COLO668 (cell line): ENCODE results near the gene TBC1D32.
"Not testable (repeated sequence)": the region's sequence is repeated elsewhere in the genome, so short reads cannot be mapped to it uniquely, and the experiment has no call there.

Experiments
- DNase-seq: peaks from one replicate; lab custom pipeline; 2025; ENCODE audit not compliant: unreplicated experiment; lab: John Stamatoyannopoulos, UW

Gene TBC1D32

DNA sequence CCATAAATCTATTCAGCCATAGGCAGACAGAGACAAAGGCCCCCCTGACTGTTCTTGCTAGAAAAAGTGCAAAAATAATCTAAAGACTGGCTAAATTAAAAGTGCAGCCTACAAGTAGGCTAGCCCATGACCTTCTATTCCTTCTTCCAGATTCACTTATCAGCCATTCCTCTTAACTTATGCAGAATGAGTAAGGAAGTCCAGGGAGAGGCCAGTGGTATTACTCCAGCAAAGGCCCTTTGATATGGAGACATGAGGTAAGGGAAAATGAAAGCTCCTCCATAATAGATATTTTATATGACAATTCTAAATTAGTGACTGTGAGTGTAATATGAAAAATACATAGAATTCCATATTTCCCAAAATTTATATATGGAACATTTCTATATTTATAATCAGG is 199.4 kb downstream of the TBC1D32 start:
- DNase-seq: no peak

DNA sequence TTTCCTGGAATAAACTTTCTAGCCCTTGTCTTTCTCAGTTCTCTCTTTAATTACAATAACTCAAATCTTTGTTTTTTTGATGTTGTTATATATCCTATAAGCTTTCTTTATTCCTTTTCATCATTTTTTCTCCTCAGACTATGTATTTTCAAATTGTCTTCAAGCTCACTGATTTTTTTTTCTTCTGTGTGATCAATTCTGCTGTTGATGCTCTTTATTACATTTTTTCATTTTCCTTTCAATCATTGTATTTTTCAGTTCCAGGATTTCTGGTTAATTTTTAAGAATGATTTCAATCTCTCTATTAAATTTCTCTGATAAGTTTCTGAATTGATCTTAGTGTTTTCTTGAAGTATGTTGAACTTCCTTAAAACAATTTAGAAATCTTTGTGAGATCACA is 209.7 kb downstream of the TBC1D32 start:
- no peak for DNase-seq

DNA sequence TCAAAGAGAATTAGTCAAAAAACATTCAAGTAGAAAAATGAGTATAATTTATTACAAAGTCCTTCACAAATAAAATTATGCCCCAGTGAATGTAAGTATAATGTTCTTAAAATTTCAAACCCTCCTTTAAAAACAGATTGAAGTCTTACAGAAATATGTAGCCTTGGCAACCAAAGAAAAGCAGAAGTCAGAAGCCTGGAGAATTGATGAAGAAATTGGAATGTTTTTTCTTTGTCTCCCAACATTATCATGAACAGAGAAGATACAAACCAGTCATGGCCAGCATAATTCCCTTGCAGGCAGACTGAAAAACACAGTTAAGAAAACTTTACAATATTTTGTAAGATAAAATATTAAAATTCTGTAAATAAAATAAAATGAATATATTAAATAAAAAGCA is 221.9 kb downstream of the TBC1D32 start:
- DNase-seq: no peak

DNA sequence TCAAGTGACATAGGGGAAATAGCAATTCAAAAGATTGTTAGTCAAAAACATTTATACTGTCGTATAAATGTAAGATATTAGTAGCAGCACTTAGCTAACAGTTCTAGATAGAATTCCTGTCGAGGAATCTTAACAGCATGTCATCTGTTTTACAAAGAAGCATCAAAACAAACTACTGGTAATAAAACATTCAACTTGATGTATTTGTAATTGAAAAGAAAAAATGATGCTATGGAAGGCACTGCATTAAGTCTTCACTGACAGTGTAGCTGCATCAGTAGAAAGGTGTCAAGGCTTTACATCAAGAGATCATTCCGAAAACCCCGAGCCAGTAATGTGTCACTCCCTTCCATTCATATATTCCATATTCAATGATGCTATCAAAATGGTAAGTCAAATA is 223.5 kb downstream of the TBC1D32 start:
- DNase-seq: no peak

DNA sequence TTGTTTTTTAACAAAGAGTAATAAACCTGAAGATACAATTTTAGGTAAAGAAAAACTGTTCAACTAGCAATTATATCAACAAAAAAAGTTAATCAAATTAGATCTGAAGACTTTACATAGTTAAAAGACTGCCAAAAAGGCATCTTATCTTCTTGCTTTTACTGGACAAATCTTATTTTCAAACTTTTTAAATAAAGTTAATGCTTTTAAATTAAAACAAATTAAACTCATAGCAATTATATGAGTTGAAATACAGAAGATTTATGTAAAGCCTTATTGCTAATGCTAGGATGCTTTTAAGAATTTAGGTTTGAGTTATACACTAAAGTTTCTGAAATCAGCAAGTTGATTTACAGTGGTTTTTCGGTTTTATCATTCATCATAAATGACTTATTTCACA is 227.3 kb downstream of the TBC1D32 start:
- DNase-seq: no peak

DNA sequence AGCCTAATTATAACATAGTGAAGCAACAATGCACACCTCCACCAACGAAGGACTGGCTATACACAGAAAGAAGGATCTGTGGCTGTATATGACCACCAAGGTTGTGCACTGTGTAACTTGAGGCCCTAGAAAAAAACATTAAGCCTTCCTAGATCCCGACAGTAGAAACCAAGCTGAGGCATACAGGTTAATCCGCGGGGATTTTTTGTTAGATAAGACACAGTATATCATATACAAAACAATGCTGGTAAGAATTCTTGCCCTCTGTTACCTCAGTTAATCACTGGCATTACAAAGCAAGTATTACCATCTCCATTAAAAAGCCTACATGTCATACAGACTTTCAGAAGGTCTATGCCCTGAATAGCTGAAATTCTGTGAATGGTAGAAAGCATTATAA is 228.8 kb downstream of the TBC1D32 start:
- no peak for DNase-seq

DNA sequence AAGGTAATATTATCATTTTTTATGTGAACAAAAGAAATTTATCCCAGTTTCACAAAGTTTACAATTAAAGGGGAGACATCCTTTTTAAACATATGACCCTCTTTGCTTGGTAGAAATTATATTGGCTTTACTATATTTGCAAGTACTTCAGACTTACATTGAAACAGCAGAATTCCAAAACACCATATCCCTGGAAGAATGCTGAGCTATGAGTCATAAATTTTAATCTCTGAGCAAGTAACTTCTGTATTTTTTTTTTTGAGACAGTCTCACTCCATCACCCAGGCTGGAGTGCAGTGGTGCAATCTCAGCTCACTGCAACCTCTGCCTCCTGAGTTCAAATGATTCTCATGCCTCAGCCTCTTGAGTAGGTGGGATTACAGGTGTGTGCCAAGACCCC is 240.4 kb downstream of the TBC1D32 start:
- DNase-seq: no peak

DNA sequence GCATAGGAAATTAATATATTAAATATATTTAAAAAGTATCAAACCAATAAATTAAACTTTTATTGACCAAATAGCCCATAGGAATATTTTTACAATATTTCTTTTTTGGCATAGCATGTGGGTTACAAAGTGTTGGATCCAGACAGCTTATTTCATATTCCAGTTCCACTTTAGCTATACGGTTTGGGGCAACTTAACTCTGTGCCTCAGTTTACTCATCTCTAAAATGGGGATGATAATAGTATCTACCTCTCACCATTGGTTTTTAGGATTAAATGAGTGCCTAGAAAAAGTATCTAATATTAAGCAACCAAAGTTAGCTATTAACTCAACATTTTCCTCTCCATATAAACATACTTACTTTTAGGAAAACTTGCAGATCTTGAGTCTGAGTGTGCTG is 243.8 kb downstream of the TBC1D32 start:
- no peak for DNase-seq

DNA sequence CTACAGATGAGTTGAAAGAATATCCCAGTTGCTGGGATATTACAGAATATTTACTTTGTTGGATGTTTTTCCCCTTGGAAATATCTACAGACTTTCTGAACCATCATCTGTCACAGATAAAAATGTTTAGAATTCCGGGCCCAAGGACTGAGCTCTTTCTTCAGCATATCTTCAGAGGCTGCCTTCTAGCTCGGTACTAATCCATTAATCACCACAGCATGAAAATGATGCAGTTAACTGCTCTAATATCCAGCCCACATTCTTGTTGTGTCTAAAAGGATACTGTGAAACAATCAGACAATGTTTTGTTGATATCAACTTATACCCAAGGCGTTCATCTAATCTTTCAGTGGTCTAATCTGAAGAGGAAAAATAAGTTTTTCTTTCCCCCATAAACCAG is 247.4 kb downstream of the TBC1D32 start:
- no peak for DNase-seq

DNA sequence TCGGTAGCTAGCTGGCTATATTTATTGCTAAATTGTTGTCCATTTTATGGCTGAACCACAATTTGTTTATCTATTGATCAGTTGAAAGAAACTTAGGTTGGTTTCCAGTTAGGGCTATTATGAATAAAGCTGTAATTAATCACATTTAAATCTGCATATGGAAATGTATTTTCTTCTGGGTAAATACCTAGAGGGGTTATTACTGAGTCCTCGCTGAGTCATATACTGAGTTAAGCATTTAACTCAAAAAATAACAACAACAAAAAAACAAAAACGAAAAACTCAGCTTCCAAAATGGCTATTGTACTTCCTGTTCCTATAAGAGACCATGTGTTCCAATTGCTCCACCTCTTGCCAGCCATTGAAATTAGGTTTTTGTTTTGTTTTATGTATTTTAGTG is 258.2 kb downstream of the TBC1D32 start:
- DNase-seq: no peak

DNA sequence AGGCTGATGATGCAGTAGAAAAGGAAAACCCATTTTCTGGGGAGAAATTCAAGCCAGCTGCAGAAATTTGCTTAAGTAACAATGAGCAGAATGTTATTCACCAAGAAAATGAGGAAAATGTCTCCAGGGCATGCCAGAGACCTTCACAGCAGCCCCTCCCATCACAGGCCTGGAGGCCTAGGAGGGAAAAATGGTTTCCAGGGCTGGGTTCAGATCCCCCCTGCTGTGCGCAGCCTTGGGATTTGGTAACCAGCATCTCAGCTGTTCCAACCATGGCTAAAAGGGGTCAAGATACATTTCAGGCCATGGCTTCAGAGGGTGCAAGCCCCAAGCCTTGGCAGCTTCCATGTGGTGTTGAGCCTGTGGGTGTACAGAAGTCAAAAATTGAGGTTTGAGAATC is 265.5 kb downstream of the TBC1D32 start:
- DNase-seq: not testable (repeated sequence)

DNA sequence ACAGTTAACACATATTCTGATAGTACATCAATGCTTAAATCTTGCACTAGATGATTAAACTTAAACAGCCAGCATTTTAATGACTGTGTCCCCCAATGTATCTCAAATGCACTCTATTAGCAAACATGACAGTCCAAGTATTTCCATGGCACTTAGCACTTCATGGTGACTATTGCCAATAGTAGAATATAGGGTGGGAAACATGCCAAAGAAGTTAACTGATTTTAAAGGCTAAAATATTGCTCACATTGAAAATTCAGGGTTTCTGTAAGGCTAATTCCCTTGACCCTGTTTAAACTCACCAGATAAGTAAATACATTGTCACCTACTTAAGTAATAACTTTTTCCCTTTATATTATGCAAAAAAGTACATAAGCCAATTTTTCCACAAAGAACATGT is 266.9 kb downstream of the TBC1D32 start:
- no peak for DNase-seq

DNA sequence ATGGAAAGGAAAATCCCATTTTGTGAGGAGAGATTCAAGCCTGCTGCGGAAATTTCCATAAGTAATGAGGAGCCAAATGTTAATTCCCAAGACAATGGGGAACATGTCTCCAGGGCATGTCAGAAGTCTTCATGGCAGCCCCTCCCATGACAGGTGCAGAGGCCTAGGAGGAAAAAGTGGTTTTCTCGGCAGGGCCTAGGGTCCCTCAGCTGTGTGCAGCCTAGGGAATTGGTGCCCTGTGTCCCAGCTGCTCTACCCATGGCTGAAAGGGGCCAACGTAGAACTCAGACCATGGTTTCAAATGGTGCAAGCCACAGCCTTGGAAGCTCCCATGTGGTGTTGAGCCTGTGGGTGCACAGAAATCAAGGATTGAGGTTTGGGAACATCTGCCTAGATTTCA is 269.9 kb downstream of the TBC1D32 start:
- DNase-seq: no peak

DNA sequence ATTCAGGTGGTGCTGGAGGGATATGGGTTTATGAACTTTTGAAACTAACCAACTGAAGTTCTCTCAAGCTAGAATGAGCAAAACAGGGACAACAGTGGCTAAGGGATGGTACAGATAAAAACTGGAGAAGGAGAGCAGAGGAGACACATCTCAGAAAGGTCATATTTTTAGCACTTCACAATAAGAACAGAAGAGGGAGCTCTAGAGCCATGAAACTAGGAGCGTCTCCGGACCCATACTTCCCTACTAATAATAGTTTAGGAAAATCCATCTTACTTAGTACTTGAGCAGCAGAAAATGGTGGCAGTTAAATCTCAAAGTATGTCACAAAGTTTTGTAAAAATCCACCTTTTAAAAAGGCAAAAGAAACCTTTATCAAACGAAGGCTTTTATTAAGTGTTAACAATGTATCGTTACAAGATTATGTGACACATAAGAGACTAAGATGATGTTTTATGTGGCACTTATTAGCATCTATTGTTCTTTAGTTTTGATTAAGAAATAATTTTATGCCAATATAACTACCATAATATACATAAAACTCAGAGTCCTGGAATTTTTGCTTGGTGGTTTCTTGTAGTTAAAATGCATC is 278.6 kb downstream of the TBC1D32 start:
- no peak for DNase-seq

DNA sequence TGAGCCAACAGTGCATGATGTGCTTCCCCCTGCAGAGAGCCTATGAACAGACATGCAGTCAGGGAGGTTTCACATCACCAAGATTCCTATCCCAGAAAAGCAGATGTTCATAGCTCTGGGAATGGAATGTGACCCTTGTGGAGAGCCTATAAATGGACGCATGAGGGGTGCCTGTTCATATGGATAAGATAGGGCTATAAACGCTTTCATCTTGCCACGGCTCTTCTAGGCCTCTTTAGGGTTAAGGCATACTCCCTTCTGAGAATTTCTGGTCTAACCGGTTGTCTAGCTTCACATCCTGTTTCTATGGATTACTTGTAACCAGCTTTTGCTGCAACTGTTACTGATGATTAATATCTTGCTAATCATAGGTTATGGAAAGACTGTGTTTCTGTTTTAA is 285.7 kb downstream of the TBC1D32 start:
- DNase-seq: not testable (repeated sequence)

DNA sequence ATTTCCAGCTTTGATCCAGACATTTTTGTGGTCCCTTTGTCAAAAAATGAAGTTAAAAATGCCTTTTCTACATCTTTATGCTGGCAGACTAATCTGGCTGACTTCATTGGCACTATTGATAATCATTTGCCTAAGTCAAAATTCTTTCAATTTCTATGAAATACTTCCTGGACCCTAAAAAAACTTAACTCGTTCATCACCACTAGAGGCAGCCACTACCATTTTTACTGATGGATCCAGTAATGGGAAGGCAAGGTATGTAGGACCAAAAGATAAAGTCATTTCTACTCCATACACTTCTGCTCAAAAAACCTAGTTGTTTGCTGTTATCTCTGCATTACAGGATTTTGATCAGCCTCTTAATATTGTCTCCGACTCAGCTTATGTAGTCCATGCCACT is 289.4 kb downstream of the TBC1D32 start:
- DNase-seq: not testable (repeated sequence)

DNA sequence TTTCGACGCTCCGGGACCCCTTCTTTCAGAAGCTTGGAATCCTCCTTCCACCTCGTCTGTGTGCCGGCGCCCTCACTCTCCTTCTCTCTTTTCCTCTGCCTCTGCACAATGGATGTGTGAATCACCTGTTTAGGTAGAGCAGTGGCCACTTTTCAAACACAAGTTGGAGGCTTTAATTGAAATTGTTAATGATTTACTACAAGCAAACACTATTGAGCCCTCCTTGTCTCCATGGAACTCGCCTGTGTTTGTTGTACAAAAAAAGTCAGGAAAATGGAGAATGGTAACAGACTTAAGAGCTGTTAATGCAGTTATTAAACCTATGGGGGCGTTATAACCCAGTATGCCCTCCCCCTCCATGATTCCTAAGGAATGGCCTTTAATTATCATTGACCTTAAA is 290.6 kb downstream of the TBC1D32 start:
- DNase-seq: peak; percentile 24

DNA sequence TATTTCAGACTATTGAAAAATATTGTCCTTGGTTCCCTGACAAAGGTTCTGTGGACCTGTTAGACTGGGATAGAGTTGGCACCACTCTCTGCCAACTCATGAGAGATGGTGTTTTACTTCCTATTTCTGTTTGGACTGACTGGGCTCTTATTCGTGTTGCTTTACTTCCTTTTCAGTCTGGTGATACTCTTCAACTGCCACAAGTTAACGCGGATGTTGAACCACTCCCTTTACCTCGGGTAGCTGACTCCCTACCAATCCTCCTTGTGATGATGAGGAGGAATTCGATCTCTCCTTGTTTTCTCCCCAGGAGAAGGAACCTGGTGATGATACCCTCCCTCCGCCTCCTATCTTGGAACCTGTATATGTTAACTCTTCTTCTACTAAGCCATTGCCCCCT is 291.1 kb downstream of the TBC1D32 start:
- peak; percentile 19 for DNase-seq

DNA sequence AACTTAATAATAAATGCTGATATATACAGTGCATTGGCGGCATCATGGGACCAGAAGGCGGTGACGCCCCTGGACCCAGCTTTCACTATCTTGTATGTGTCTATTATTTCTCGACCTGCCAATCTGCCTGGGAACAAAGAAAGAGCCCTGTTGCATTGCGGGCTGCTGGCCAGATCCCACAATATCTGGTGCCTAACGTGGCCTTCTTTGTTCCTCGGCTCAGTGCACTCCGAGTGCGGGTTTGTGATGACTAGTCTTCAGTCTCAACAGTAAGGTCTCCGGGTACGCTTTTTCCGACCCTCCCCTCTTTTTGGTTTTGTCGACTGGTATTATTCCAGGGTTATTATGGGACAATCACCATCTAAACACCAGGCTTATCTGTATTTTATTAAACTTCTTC is 291.5 kb downstream of the TBC1D32 start:
- no peak for DNase-seq

DNA sequence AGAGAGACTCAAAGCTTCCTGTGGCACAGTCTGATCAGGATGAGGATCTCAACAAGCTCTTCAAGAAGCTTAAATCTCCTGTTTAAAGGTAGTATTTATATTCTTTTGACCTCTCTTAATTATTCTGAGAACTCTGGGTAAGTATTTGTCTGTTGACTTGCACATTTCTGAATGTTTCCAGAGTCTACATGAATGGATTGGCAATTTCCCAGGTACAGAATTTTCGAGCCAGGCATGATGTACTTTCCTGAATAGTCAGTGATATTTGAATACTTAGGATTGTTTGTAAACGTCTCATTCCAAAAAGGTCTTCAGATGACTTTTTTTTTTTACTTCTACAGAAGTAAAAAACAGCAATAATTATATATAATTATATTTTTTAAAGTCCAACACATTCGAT is 293.4 kb downstream of the TBC1D32 start:
- no peak for DNase-seq

DNA sequence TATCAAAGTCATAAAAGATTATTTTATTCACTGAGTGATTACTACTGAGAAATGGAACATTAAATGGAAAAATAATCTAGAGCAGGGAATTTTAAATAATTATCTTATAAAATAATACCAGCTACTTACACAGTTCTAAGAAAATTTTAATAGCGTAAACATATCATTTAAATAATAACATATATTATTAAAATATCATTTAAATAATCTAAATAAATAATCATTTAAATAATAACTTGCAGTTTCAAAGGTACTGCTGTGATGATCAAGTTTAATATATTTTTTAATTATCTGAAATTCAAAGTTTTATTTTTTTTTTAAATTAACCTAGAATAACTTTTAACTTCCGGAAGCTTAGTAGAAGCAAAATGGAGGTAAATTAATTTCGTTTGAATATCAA is 301.2 kb downstream of the TBC1D32 start:
- no peak for DNase-seq

DNA sequence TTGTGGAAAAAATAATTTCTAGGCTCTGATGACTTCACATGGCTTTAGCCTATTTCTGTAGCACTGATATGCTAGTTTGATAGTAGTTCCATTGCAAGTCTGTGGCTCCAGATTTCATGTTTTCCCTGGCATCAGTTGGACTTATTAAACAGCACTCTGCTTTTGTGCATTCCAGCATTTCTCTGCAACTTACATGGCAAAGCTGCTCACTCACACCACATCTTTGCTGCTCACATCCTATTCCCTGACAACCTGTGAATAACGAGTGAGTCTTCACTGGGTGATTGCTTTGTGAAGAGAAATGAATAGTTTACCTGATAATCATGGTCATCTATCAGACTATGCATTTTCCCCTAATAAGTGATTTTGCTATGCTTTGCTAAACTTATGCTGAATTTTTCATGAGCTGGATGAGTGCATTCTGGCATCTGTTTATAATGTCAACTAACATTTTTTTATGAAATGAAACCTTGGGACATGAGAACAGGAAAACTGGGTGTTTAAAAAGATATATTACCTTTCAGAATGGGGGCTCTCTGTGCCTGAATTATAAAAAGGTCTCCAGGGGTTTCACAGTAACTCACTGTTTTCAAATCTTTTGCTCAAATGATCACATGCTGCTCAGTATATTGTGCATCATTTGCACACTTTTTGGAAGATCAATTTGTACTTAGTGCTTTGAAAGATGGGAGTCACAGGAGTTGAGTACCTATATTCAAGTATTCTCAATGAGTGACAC is 301.8 kb downstream of the TBC1D32 start:
- no peak for DNase-seq
